WTC11 (cell line): ENCODE data around the gene TMEFF2.

Source experiments
- NR3C1 ChIP-seq: sonication (generic); formaldehyde crosslinking; conservative IDR thresholded peaks from 2 replicates; pipeline ENCODE4 v1.8.1; 2023; ENCODE audit warnings: low read depth, mild to moderate bottlenecking, missing genetic modification reagents
- SMAD3 ChIP-seq: sonication (generic); formaldehyde crosslinking; IDR thresholded peaks from 2 replicates; pipeline ENCODE4 v1.8.0; 2022; ENCODE audit warnings: missing genetic modification reagents, mild to moderate bottlenecking, borderline replicate concordance
- TCF7 ChIP-seq: sonication (generic); formaldehyde crosslinking; IDR thresholded peaks from 2 replicates; pipeline ENCODE4 v1.8.0; 2022; ENCODE audit warnings: mild to moderate bottlenecking, low read depth, missing genetic modification reagents, moderate library complexity
- ZBTB21 ChIP-seq: sonication (generic); formaldehyde crosslinking; IDR thresholded peaks from 2 replicates; pipeline ENCODE4 v1.8.1; 2023; ENCODE audit warnings: mild to moderate bottlenecking, missing genetic modification reagents, borderline replicate concordance
- TF ChIP-seq, protein P1 (sequence below): fragments of 200-600 bp; IDR thresholded peaks from 2 replicates; pipeline ENCODE4 v1.8.0; 2022; ENCODE audit warnings: antibody characterized with exemption
- TF ChIP-seq, protein P2 (sequence below): sonication (generic); formaldehyde crosslinking; IDR thresholded peaks from 2 replicates; pipeline ENCODE4 v1.8.0; 2022; ENCODE audit warnings: mild to moderate bottlenecking, missing genetic modification reagents

DNA sequence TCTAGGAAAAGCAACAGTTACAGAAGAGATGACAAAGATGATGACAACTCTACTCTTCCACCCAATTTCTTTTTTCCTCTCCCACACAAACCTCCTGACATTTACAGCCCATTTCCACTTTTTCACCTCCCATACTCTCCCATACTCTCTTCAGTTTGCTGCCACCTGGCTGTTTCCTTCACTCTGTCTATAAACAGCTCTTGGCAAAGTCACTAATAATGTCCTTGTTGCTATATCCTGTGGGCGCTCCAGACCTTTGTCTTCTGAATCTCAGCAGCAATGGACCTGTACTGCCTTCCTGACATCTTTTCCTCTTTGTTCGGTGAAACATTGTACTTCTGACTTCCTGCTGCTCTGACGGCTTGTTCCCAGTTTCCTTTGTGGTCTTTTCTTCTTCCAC, 287.2 kb downstream of the TMEFF2 start:
- TF ChIP-seq ZBTB21 (CRISPR knock-in tag) (no peak), TCF7 (CRISPR knock-in tag) (no peak), SMAD3 (CRISPR knock-in tag) (no peak), NR3C1 (CRISPR knock-in tag) (no peak)
- TF ChIP-seq, protein P1, sequence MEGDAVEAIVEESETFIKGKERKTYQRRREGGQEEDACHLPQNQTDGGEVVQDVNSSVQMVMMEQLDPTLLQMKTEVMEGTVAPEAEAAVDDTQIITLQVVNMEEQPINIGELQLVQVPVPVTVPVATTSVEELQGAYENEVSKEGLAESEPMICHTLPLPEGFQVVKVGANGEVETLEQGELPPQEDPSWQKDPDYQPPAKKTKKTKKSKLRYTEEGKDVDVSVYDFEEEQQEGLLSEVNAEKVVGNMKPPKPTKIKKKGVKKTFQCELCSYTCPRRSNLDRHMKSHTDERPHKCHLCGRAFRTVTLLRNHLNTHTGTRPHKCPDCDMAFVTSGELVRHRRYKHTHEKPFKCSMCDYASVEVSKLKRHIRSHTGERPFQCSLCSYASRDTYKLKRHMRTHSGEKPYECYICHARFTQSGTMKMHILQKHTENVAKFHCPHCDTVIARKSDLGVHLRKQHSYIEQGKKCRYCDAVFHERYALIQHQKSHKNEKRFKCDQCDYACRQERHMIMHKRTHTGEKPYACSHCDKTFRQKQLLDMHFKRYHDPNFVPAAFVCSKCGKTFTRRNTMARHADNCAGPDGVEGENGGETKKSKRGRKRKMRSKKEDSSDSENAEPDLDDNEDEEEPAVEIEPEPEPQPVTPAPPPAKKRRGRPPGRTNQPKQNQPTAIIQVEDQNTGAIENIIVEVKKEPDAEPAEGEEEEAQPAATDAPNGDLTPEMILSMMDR, result no peak
- TF ChIP-seq, protein P2, sequence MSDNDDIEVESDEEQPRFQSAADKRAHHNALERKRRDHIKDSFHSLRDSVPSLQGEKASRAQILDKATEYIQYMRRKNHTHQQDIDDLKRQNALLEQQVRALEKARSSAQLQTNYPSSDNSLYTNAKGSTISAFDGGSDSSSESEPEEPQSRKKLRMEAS, result no peak
